ENCODE results near the gene RABL3.

DNA sequence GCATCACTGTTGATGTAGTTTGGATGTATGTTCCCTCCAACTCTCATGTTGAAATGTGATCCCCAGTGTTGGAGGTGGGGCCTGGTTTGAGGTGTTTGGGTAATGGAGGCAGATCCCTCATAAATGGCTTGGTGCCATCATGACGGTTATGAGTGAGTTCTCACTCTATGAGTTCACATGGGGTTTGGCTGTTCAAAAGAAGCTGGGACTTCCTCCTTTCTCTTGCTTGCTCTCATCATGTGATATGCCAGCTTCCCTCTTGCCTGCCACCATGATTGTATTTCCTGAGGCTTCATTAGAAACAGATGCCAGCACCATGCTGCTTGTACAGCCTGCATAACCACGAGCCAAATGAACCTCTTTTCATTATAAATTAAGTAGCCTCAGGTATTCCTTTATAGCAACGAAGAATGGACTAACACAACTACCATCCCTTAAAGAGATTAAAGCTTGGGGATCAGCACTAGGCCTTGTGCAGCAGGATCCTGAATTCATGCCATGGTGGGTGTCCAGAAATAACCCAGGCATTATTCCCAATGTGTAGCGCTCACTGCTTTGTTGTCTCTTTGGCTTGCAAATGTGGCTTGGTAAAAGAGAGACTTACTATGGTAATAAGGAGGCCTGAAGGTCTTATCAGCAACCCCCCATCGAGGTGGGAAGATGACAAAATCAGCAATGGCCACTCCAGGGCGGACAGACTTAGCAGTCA, 104.3 kb downstream of the RABL3 start:
- TF ChIP-seq ZNF768 (CRISPR knock-in tag; IDR thresholded peaks at IDR 0.05) (no peak), CTCF (CRISPR knock-in tag; IDR thresholded peaks at IDR 0.05) (no peak), ZBTB7A (CRISPR knock-in tag; IDR thresholded peaks at IDR 0.05) (no peak)

All from HepG2 (cell line).